ENCODE results near the gene BPTF.
"Not testable (repeated sequence)": the region's sequence is repeated elsewhere in the genome, so short reads cannot be mapped to it uniquely, and the experiment has no call there.

The BPTF gene

DNA sequence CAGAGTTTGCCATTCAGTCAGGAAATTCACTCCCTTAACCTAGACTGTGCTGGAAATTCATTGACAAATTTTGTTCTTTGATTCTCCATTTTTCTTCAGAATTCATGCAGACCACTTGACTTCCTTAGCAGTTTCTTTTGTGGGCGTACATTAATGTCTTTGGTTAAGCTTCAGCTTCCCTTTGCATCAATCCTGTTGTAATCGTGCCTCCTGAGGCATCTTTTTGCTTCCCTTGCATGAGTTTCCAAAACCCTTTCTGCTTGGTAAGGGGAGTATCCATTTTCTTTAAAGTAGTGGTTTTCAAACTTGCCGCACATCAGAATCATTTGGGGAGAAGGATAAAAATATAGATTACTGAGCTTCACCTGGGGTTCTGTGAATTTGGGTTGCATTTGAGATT lies 23.5 kb downstream of the BPTF start:
- DNase-seq (ENCODE audit: low spot score in 2 of 2); H3K27ac Mint-ChIP-seq; ATAC-seq; H3K9me3 Mint-ChIP-seq; H3K4me3 Mint-ChIP-seq: not testable (repeated sequence)
- H3K36me3 Mint-ChIP-seq: peaks cover 12% of the 10 kb centered on the region
- H3K4me1 Mint-ChIP-seq: peaks cover 32% of the 10 kb centered on the region

DNA sequence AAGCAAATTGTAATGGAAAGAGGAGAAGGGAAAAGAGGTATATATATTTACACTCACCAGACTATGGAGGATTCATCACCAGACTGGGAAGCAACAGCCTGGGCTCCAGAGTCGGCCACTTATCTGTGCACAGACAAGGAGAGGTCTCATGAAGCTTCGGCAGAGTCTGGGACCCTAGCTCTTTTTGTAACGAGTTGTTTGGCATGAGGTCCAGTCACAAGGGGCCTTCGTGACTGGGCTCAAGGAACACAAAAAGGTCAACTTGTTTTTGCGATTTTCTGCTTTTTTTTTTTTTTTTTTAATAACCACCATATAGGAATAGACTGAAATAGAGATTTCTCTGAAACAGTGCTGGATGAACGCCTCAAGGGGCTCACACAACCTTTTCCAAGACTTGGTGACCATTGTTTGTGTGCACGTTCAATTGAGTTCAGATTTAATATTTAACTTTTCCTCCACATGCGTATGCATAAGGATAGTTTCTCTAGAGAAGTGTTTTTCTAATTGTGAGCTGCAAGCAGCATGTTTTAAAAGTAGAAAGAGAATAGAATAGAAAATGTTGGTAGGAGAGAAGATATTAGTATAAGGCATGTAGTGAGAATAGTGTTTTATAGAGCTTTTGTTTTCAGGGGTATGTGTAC lies 25.8 kb downstream of the BPTF start:
- no peak overlapping the region for H3K4me3 Mint-ChIP-seq
- H3K36me3 Mint-ChIP-seq: peaks cover 22% of the 10 kb centered on the region
- ATAC-seq (no peak), DNase-seq (ENCODE audit: low spot score in 2 of 2) (no peak)
- peaks cover 41% of the 10 kb centered on the region for H3K4me1 Mint-ChIP-seq
- H3K9me3 Mint-ChIP-seq: no peaks in the 10 kb centered on the region
- H3K27ac Mint-ChIP-seq: peak overlapping the region; percentile 16

DNA sequence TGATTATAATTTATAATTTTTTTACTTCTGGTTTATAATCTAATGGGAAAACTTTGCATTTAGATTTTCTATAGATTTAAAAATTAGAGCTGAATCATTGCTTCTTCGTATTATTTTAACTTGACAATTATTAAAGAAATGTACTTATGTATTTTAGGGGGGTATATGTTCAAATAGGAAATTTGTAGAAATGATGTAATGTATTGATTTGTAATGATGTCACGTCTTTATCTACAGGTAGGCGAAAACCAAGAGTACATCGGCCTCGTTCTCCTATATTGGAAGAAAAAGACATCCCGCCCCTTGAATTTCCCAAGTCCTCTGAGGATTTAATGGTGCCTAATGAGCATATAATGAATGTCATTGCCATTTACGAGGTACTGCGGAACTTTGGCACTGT lies 28.4 kb downstream of the BPTF start:
- no peak for ATAC-seq
- H3K4me1 Mint-ChIP-seq: peaks cover 64% of the 10 kb centered on the region
- peaks cover 39% of the 10 kb centered on the region for H3K36me3 Mint-ChIP-seq
- no peak overlapping the region for H3K27ac Mint-ChIP-seq
- no peaks in the 10 kb centered on the region for H3K9me3 Mint-ChIP-seq
- DNase-seq (ENCODE audit: low spot score in 2 of 2): no peak
- H3K4me3 Mint-ChIP-seq: no peak overlapping the region

DNA sequence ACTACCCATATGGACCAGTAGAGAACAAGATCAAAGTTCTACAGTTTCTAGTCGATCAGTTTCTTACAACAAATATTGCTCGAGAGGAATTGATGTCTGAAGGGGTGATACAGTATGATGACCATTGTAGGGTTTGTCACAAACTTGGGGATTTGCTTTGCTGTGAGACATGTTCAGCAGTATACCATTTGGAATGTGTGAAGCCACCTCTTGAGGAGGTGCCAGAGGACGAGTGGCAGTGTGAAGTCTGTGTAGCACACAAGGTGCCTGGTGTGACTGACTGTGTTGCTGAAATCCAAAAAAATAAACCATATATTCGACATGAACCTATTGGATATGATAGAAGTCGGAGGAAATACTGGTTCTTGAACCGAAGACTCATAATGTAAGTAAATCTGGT lies 29.1 kb downstream of the BPTF start:
- H3K9me3 Mint-ChIP-seq: no peaks in the 10 kb centered on the region
- DNase-seq (ENCODE audit: low spot score in 2 of 2): no peak
- H3K4me3 Mint-ChIP-seq: no peak overlapping the region
- H3K27ac Mint-ChIP-seq: peak overlapping the region; percentile 24
- peaks cover 64% of the 10 kb centered on the region for H3K4me1 Mint-ChIP-seq
- no peak for ATAC-seq
- H3K36me3 Mint-ChIP-seq: peaks cover 39% of the 10 kb centered on the region

DNA sequence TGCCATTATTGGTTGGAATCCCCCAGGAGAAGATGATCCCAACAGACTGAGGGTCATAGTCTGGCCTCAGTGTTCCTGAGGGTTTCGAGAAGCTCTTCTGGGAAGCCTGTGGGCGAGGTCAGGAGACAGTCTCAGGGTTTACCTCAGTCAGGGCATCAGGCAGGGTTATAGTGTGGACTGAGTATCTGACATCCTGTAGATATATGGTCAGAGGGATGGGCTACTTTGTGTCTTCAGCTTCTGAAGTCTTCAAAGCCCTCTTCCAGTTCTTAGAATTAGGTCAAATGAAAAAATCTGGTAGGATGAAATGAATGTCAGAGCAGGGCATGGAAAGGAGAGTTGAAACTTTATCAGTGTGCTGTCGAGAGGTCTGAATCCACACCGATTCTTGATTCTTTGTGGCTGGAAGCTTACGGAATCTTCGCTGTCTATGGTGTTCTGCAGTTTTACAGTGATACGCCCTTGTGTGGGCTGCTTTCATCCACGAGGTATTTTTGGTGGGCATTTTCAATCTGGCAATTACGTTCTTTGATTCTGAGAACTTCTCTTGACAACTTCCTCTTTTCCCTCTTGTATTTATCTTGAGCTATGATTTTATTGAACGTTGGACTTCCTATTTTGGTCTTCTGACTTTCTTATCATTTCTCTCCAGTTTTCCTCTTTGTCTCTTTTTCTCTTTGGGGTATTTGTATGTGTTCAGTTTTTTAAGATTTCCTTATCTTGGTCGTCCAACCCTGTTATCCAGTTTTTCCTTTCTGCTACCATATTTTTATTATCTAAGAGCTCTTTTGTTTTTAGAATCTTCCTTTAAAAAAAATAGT lies 30.4 kb downstream of the BPTF start:
- peak overlapping the region; percentile 24 for H3K27ac Mint-ChIP-seq
- peaks cover 63% of the 10 kb centered on the region for H3K4me1 Mint-ChIP-seq
- no peak for DNase-seq (ENCODE audit: low spot score in 2 of 2)
- peak; percentile 69 for ATAC-seq
- H3K4me3 Mint-ChIP-seq: peak overlapping the region; percentile 43
- peaks cover 39% of the 10 kb centered on the region for H3K36me3 Mint-ChIP-seq
- no peaks in the 10 kb centered on the region for H3K9me3 Mint-ChIP-seq

DNA sequence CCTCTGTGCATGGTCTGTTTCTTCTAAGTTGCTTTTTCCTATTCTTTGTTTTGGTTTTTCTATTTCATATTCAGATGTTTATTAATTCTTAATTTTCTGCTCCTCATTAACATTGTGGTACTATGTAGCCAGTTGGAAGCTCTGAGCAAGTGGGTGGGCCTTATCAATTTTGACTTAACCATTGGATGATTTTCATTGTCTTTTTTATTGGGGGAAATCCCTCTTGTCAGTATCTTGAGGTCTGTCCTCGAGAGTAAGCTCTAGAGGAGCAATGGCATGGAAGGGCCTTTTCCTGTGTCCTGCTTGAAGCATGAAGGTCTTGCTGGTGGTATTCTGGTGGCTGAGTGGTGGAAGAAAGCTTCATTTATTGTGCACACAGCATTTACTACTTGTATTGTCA lies 31.1 kb downstream of the BPTF start:
- not testable (repeated sequence) for DNase-seq (ENCODE audit: low spot score in 2 of 2); H3K9me3 Mint-ChIP-seq
- ATAC-seq: peak; percentile 39
- peak overlapping the region; percentile 24 for H3K27ac Mint-ChIP-seq
- H3K4me3 Mint-ChIP-seq: peak overlapping the region; percentile 43
- peaks cover 39% of the 10 kb centered on the region for H3K36me3 Mint-ChIP-seq
- H3K4me1 Mint-ChIP-seq: peaks cover 64% of the 10 kb centered on the region

DNA sequence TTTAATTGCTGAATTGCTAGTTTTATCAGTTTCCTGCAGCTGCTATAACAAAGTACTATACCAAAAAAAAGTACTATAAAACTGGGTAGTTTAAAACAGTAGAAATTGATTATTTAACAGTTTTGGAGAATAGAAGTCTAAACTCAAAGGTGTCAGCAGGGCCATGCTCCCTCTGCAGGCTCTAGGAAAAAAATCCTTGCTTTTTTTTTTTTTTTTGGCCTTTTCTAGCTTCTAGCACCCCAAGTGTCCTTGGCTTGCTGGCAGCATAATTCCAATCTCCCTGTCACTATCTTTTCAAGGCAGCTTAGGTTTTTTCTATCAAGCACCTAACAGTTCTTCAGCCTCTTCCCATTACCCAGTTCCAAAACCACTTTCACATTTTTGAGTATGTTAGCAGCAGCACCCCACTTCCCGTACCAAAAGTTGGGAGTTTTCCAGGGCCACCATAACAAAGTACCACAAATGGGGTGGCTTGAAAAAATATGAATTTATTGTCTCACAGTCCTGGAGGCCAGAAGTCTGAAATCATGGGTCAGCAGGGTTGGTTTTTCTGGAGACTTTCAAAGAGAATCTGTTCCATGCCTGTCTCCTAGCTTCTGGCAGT lies 37.4 kb downstream of the BPTF start:
- DNase-seq (ENCODE audit: low spot score in 2 of 2) (no peak), ATAC-seq (no peak)
- Mint-ChIP-seq H3K9me3 (no peaks in the 10 kb centered on the region), H3K4me3 (no peak overlapping the region), H3K4me1 (peaks cover 58% of the 10 kb centered on the region), H3K27ac (no peak overlapping the region), H3K36me3 (peaks cover 23% of the 10 kb centered on the region)

DNA sequence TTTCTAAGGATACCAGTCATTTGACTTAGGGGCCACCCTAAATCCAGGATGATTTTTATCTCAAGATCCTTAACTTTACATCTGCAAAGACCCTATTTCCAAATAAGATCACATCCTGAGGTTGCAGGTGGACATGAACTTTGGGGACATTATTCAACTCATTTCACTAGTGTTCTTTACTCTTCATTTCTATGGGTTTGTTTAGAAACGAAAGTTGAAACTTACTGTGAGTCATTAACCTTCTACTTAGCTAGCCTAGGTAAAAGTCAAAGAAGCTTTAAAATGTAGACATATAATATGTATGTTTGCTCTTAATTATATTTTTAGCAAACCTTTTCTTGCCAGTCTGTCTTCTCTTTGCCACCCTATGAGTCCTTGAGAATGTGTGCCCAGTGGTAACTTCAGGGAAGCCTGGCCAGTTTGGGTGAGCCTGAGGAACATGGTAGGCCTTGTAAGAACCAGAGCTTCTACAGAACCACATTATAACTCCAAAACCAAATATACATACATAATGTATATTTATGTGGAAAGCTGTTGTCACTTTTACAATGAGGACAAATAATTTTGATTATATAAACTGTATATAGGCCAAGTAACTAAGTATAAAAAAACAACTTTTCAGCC lies 38.4 kb downstream of the BPTF start:
- H3K4me3 Mint-ChIP-seq: peak overlapping the region; percentile 25

DNA sequence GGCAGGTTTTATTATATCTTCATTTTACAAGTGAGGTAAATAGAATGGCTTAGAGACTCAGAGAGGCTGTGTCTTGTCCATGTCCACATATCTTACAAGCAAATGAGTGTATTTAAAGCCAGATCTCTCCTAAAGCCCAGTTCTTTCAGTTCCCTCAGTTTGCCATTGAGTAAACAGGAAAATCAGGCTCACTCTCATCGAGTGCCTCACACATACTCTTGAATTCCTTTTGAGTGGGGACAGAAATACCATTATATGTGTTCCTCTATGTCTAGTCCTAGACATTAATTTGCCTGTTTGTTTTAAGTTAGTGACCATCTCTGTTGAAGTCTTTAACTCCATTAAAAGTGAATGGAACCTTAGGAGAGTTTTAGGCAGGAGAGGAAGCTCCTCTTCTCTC lies 40.1 kb downstream of the BPTF start:
- Mint-ChIP-seq H3K36me3 (peaks cover 33% of the 10 kb centered on the region), H3K4me3 (no peak overlapping the region), H3K27ac (no peak overlapping the region), H3K4me1 (peaks cover 55% of the 10 kb centered on the region), H3K9me3 (no peaks in the 10 kb centered on the region)
- no peak for DNase-seq (ENCODE audit: low spot score in 2 of 2)
- no peak for ATAC-seq

More for the DNA sequence above, 38.4 kb downstream of the BPTF start:
- Mint-ChIP-seq H3K9me3 (no peaks in the 10 kb centered on the region), H3K4me1 (peaks cover 56% of the 10 kb centered on the region), H3K27ac (no peak overlapping the region), H3K36me3 (peaks cover 16% of the 10 kb centered on the region)
- DNase-seq (ENCODE audit: low spot score in 2 of 2) (peak in 1 of 2 donors; percentile 57), ATAC-seq (peak; percentile 88)

DNA sequence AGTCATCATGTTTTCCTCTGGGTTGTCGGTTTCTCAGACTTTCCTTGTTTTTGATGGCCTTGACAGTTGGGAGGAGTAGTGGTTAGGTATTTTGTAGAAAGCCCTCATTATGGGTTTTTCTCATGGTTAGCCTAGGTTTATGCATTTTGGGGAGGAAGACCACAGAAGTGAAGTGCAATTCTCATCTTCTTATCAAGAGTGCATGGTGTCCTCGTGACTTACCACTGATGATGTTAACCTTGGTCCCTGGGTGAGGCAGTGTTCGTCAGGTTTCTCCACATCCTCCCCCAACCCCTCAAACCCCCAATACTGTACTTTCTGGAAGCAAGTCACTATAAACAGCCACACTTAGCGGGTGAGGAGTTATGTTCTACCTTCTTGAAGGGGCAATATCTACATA lies 42.3 kb downstream of the BPTF start:
- no peak overlapping the region for H3K27ac Mint-ChIP-seq
- ATAC-seq: peak; percentile 87
- H3K4me3 Mint-ChIP-seq: no peak overlapping the region
- peaks cover 53% of the 10 kb centered on the region for H3K36me3 Mint-ChIP-seq
- no peak for DNase-seq (ENCODE audit: low spot score in 2 of 2)
- no peaks in the 10 kb centered on the region for H3K9me3 Mint-ChIP-seq
- peaks cover 40% of the 10 kb centered on the region for H3K4me1 Mint-ChIP-seq

DNA sequence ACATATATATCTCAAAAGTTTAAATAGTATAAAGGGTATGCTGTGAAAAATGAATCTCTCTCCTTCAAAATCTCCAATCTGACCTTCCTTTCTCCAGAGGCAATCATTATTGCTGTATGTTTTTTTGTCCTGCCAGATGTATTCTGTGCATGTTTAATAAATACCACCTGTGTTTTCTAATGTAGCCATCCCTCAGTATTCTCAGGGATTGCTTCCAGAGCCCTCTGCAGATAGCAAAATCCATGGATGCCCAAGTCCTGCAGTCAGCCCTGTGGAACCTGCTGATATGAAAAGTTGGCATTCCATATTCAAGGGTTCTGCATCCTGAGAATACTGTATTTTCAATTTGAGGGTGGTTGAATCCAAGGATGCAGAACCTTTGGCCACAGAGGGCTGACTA lies 42.9 kb downstream of the BPTF start:
- DNase-seq (ENCODE audit: low spot score in 2 of 2): no peak
- Mint-ChIP-seq H3K36me3 (peaks cover 53% of the 10 kb centered on the region), H3K4me1 (peaks cover 34% of the 10 kb centered on the region), H3K9me3 (no peaks in the 10 kb centered on the region), H3K4me3 (no peak overlapping the region), H3K27ac (no peak overlapping the region)
- ATAC-seq: no peak

DNA sequence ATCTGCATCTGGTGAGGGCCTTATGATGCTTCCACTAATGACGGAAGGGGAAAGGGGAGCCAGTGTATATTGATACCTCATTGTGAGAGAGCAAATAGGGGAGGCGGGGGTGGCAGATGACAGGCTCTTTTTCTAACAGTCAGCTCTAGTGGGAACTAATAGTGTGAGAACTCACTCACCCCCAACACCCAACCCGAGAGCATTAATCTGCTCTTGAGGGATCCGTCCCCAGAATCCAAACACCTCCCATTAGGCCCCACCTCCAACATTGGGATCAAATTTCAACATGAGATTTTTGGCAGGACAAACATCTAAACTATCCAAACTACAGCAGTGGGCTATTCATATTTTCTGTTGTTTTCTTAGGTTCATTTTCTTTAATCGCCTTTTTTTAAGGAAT lies 54.4 kb downstream of the BPTF start:
- H3K9me3 Mint-ChIP-seq: no peaks in the 10 kb centered on the region
- no peak overlapping the region for H3K4me3 Mint-ChIP-seq
- peaks cover 13% of the 10 kb centered on the region for H3K4me1 Mint-ChIP-seq
- no peak for DNase-seq (ENCODE audit: low spot score in 2 of 2)
- no peak overlapping the region for H3K27ac Mint-ChIP-seq
- H3K36me3 Mint-ChIP-seq: peaks cover 65% of the 10 kb centered on the region
- no peak for ATAC-seq

DNA sequence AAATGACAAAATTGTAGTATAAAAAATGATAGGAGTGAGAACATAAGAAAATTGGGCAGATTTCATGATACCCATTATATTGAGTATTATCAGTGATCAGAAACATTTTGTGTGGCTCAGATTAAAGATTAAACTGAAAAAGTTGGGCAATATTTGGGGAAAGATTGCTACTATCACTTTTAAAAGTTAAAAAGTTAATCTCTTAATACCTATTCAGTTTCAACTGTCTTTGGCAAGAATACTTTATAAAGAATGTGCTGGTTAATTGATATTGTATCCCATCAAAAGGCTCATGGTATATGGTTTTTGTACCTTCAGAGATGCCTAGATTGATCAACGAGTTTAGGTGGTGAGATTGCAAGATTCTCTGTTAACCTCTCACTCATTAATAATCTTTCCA lies 55.8 kb downstream of the BPTF start:
- Mint-ChIP-seq H3K9me3 (no peaks in the 10 kb centered on the region), H3K4me3 (no peak overlapping the region), H3K27ac (no peak overlapping the region), H3K4me1 (peaks cover 13% of the 10 kb centered on the region), H3K36me3 (peaks cover 59% of the 10 kb centered on the region)
- ATAC-seq (no peak), DNase-seq (ENCODE audit: low spot score in 2 of 2) (no peak)

DNA sequence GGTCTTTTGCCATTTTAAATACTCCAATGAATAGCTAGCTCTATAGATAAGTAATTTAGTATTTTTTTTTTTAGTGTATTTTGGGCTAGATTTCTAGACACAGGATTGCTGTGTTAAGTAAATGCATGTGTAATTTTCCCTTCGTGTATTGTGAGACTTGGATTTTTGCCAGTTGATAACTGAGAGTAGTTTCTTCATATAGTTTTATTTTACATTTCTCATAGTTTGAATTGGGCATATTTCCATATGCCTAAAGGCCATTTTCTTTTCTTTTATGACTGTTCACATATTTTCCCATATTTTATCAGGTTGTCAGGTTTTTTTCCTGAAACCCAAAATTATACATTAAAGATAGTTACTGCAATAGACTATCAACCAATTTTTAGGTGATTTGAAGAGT lies 59.4 kb downstream of the BPTF start:
- no peak overlapping the region for H3K4me3 Mint-ChIP-seq
- ATAC-seq (no peak), DNase-seq (ENCODE audit: low spot score in 2 of 2) (no peak)
- no peaks in the 10 kb centered on the region for H3K9me3 Mint-ChIP-seq
- peaks cover 73% of the 10 kb centered on the region for H3K36me3 Mint-ChIP-seq
- no peak overlapping the region for H3K27ac Mint-ChIP-seq
- H3K4me1 Mint-ChIP-seq: peaks cover 7% of the 10 kb centered on the region

DNA sequence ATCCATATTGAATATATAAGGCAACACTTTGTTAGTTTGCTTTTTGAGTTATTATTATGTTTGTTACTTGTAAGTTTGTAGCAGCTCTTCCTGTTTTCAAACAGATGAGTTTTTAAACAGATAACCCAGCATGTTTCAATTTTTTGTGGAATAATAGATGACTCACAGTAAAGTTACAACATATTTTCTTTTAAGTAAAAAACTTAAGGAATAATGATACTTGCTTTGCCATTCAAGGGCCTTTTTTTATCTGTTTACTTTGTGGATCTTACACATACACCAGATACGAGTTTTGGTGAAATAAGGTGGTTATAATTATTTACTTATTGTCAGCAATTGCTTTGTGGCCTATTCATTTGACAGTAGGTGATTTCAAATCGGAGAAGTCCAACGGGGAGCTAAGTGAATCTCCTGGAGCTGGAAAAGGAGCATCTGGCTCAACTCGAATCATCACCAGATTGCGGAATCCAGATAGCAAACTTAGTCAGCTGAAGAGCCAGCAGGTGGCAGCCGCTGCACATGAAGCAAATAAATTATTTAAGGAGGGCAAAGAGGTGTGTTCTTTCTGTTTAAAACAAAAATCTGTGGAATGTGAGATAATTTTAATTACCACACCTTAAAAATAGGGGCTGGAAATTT lies 66.3 kb downstream of the BPTF start:
- H3K9me3 Mint-ChIP-seq: no peaks in the 10 kb centered on the region
- no peak for ATAC-seq
- no peak overlapping the region for H3K27ac Mint-ChIP-seq
- no peak for DNase-seq (ENCODE audit: low spot score in 2 of 2)
- H3K4me1 Mint-ChIP-seq: no peaks in the 10 kb centered on the region
- H3K36me3 Mint-ChIP-seq: peaks cover 90% of the 10 kb centered on the region
- H3K4me3 Mint-ChIP-seq: no peak overlapping the region

All from stimulated activated effector memory CD8-positive, alpha-beta T cell treated with anti-CD3 and anti-CD28 coated beads, Interleukin-12 subunit alpha, Interleukin-12 subunit beta, amount 100 ng/mL, for 72 hours (primary cell).